Osteoblast (primary cell): ENCODE data around the gene SMIM1. TPM values are rescaled to one million over a fixed set of nuclear protein-coding genes. Genes with fewer than 3 reads are reported as not detected.

ENCODE experiments used
- DNase-seq: peaks from one replicate; pipeline ENCODE4 v3.0.0; 2011; ENCODE audit warnings: low spot score, mixed read lengths; ENCODE audit not compliant: insufficient read length; ENCODE audit errors: missing footprints
- H2AFZ ChIP-seq: 2 replicates; pipeline ENCODE4 v1.6.0; 2011; ENCODE audit warnings: mild to moderate bottlenecking, low read length
- H3K27ac ChIP-seq: 2 replicates; pipeline ENCODE4 v1.5.1; 2011; ENCODE audit warnings: mild to moderate bottlenecking, low read depth, low read length, moderate library complexity
- H3K27me3 ChIP-seq: 2 replicates; pipeline ENCODE4 v1.6.0; 2012; ENCODE audit warnings: mild to moderate bottlenecking, control low read depth, inconsistent platforms, low read length, moderate library complexity; ENCODE audit not compliant: insufficient read depth
- H3K36me3 ChIP-seq: 2 replicates; pipeline ENCODE4 v1.5.1; 2011; ENCODE audit warnings: mild to moderate bottlenecking, low read length, control low read depth, moderate library complexity; ENCODE audit not compliant: insufficient read depth
- H3K4me1 ChIP-seq: 2 replicates; pipeline ENCODE4 v1.5.1; 2011; ENCODE audit warnings: mild to moderate bottlenecking, low read length, control low read depth, moderate library complexity; ENCODE audit not compliant: insufficient read depth
- H3K4me2 ChIP-seq: 2 replicates; pipeline ENCODE4 v1.6.0; 2011; ENCODE audit warnings: mild to moderate bottlenecking, low read length; ENCODE audit not compliant: insufficient read depth
- H3K4me3 ChIP-seq: fragments of 200-600 bp; sonication (generic); 3 replicates; pipeline ENCODE4 v1.5.1; 2012; ENCODE audit warnings: mild to moderate bottlenecking, low read length, inconsistent platforms; ENCODE audit not compliant: insufficient read depth
- H3K79me2 ChIP-seq: 2 replicates; pipeline ENCODE4 v1.6.0; 2012; ENCODE audit warnings: mild to moderate bottlenecking, low read length, control low read depth, inconsistent platforms; ENCODE audit not compliant: insufficient read depth
- H3K9me3 ChIP-seq: 2 replicates; pipeline ENCODE4 v1.5.1; 2011; ENCODE audit warnings: low read depth, low read length, control low read depth
- H4K20me1 ChIP-seq: 2 replicates; pipeline ENCODE4 v1.6.0; 2012; ENCODE audit warnings: mild to moderate bottlenecking, low read length, control low read depth; ENCODE audit not compliant: insufficient read depth
- CTCF ChIP-seq: IDR thresholded peaks from 2 replicates; pipeline ENCODE4 v1.5.1; 2011; ENCODE audit warnings: mild to moderate bottlenecking, low read depth, low read length, moderate library complexity; ENCODE audit errors: extremely low read depth
- total RNA-seq: library from RNA; depleted of rRNA; stranded (reverse); fragments of >200 nt; gene quantifications from 2 replicates; pipeline ENCODE4 v1.2.3, GENCODE V29; 2012

The SMIM1 gene
- total RNA-seq, 1 donor, result not detected

GRCh38 chr1:3759796-3760195 lies 12.8 kb upstream of the SMIM1 start:
- no peaks in the 10 kb centered on the region for H3K4me1 ChIP-seq
- H3K79me2 ChIP-seq, result no peaks in the 10 kb centered on the region
- H3K9me3 ChIP-seq, result no peaks in the 10 kb centered on the region
- peak; percentile 84 for DNase-seq
- H3K4me3 ChIP-seq, result no peak overlapping the region
- no peak overlapping the region for H2AFZ ChIP-seq
- no peaks in the 10 kb centered on the region for H3K36me3 ChIP-seq
- H3K4me2 ChIP-seq, result no peak overlapping the region
- no peak overlapping the region for H3K27ac ChIP-seq
- no peaks in the 10 kb centered on the region for H4K20me1 ChIP-seq
- TF ChIP-seq CTCF, result no peak
- peaks cover 2% of the 10 kb centered on the region for H3K27me3 ChIP-seq

DNA sequence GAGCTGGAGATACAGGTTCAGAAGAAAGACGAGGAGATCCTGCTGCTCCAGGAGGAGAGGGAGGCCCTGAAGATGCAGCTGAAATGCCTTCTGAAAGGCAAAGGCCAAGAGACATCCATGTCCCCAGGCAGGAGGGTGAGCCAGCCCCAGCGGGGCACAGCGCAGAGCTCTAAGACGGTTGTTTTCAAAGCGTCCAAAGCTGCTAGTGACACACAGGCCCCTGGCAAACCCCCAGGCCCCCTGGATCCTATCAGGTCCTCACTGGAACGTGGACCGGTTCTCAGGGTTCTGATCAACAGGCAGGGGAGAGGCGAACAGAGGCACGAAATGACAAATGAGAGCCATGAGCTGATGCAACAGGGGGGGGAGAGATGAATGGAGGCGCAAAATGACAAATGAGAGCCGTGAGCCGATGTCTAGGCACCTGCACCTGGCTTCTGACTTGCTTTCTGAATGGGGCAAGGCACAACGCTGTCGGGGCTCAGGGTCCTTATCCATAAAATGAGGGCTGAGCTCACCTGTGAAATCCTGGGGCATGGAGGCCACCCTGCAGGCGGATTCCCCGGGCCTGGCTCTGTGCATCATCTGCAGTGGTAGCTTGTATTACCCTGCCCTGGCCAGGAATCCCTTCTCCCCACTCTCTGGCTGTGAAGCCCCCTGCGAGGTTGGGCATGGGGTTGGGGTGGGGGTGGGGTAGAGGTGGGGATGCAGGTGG lies 11.1 kb upstream of the SMIM1 start:
- no peaks in the 10 kb centered on the region for H3K4me1 ChIP-seq
- no peaks in the 10 kb centered on the region for H4K20me1 ChIP-seq
- no peak overlapping the region for H2AFZ ChIP-seq
- peaks cover 9% of the 10 kb centered on the region for H3K27me3 ChIP-seq
- H3K36me3 ChIP-seq, result no peaks in the 10 kb centered on the region
- H3K9me3 ChIP-seq, result no peaks in the 10 kb centered on the region
- H3K4me3 ChIP-seq, result no peak overlapping the region
- H3K27ac ChIP-seq, result no peak overlapping the region
- no peak for TF ChIP-seq CTCF
- H3K79me2 ChIP-seq, result no peaks in the 10 kb centered on the region
- DNase-seq, result peak; percentile 63
- no peak overlapping the region for H3K4me2 ChIP-seq

DNA sequence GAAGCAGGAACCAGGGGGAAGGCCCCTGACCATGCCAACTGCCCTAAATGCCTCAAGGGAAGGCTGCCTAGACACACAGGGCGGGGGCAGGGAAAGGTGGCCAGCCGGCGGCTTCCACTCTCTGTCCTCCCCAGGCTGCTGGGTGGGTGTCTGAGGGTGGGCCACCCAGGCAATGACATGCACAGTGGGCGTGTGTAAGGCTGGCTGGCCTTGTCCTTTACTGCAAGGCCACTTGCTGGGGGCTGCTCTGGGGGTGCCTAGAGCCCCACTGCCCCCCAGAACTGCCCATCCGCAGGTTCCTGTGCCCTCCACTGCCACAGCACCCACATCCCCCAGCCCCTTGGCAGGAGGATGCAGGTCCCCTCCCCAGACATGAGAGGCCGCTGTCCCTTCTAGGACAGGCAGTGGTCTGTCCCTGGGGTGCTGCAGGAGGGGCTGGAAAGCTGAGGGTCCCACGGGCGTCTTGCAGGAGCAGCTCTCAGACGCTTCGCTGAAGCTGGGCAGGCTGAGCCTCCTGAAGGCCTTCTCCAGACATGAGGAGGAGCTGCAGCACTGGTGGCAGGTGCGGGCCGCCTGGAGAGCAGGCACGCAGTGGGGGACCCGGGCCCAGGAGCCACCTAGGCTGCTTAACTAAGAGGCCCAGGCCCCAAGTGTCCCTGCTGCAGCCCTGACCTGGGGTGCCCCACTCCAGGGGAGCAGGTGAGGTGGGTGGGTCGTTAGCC lies 10.2 kb upstream of the SMIM1 start:
- H3K79me2 ChIP-seq, result no peaks in the 10 kb centered on the region
- no peak overlapping the region for H3K4me2 ChIP-seq
- H3K36me3 ChIP-seq, result no peaks in the 10 kb centered on the region
- H4K20me1 ChIP-seq, result no peaks in the 10 kb centered on the region
- no peak overlapping the region for H3K4me3 ChIP-seq
- peaks cover 9% of the 10 kb centered on the region for H3K27me3 ChIP-seq
- DNase-seq, result peak; percentile 37
- H3K4me1 ChIP-seq, result no peaks in the 10 kb centered on the region
- no peak for TF ChIP-seq CTCF
- H3K27ac ChIP-seq, result no peak overlapping the region
- no peaks in the 10 kb centered on the region for H3K9me3 ChIP-seq
- no peak overlapping the region for H2AFZ ChIP-seq

- peak; percentile 61 for DNase-seq
- Histone ChIP-seq H3K4me1 (no peaks in the 10 kb centered on the region), H3K36me3 (no peaks in the 10 kb centered on the region), H4K20me1 (no peaks in the 10 kb centered on the region), H3K79me2 (no peaks in the 10 kb centered on the region), H2AFZ (no peak overlapping the region), H3K4me2 (no peak overlapping the region), H3K9me3 (no peaks in the 10 kb centered on the region), H3K27me3 (peaks cover 9% of the 10 kb centered on the region), H3K4me3 (no peak overlapping the region), H3K27ac (no peak overlapping the region)
- TF ChIP-seq CTCF, result no peak
Measured at GRCh38 chr1:3762873-3763228, 9.7 kb upstream of the SMIM1 start.
